K562 (cell line): ENCODE measurements around the gene GNAS-AS1. TPM values are rescaled to one million over a fixed set of nuclear protein-coding genes. Genes with fewer than 3 reads are reported as not detected.

Experiments
- ATAC-seq: fragments of 200-7000 bp; cut with Tn5 transposase; 3 replicates; pipeline ENCODE4 v1.9.1; 2020; ENCODE audit warnings: moderate library complexity
- BruUV-seq: library from RNA; stranded (reverse); fragments of 400-500 nt; replicated peaks from 2 replicates; lab custom pipeline; 2021; lab: Mats Ljungman, UMichigan
- CTCF ChIA-PET: fragments of 300-600 bp; formaldehyde crosslinking; extraction: SDS; loops from one replicate; lab custom pipeline; 2021; ENCODE audit warnings: low intra/inter-chr PET ratio; lab: Yijun Ruan, JAX
- POLR2A ChIA-PET: fragments of 300-600, 350-650 bp; sonication (Branson Sonifier 250); formaldehyde crosslinking; extraction: SDS; loops from one replicate; lab custom pipeline; 2021; ENCODE audit warnings: antibody characterized with exemption, inconsistent platforms; lab: Yijun Ruan, JAX
- DNase-seq, 4 experiments: peaks; one replicate each; pipeline versions ENCODE4 v3.0.0 to v3.0.0-alpha.2; 2011 to 2018; ENCODE audit warnings: low spot score in 3 of 4, mixed read lengths in 3 of 4; ENCODE audit errors: extremely low read depth in 1 of 4
- FAIRE-seq: peaks from 2 replicates; lab custom pipeline; 2011; peaks lifted over from hg19 to GRCh38; lab: Jason Lieb, UNC
- H2AFZ ChIP-seq: 2 replicates; pipeline ENCODE4 v1.6.0; 2011; ENCODE audit warnings: low read depth, low read length, control low read depth, inconsistent platforms
- H3K27ac ChIP-seq: fragments of 200-600 bp; 3 replicates; pipeline ENCODE4 v1.8.0; 2011; ENCODE audit warnings: low read depth, mild to moderate bottlenecking, control low read depth, inconsistent platforms, low read length, moderate library complexity, mixed read lengths; ENCODE audit errors: extremely low read depth
- H3K27me3 ChIP-seq, 2 experiments: fragments of 300-600 bp in 1 of 2; 2 replicates in 1 of 2; 3 replicates in 1 of 2; pipeline versions ENCODE4 v1.6.0 to v1.8.0; 2011; ENCODE audit warnings: inconsistent platforms in 2 of 2, low read length in 2 of 2, mild to moderate bottlenecking in 1 of 2, mixed read lengths in 1 of 2, moderate library complexity in 1 of 2; ENCODE audit not compliant: control insufficient read depth in 2 of 2, insufficient read depth in 2 of 2
- H3K36me3 ChIP-seq: fragments of 300-600 bp; 3 replicates; pipeline ENCODE4 v1.8.0; 2011; ENCODE audit warnings: mild to moderate bottlenecking, low read length, inconsistent platforms; ENCODE audit not compliant: control insufficient read depth, insufficient read depth
- H3K4me1 ChIP-seq, 2 experiments: fragments of 200-600 bp in 1 of 2; replicated peaks in 1 of 2; 2 replicates in 1 of 2; 3 replicates in 1 of 2; pipeline versions ENCODE4 v1.5.1 to v1.8.0; 2011; ENCODE audit warnings: inconsistent platforms in 2 of 2, low read length in 2 of 2, mild to moderate bottlenecking in 1 of 2, mixed read lengths in 1 of 2, moderate library complexity in 1 of 2; ENCODE audit not compliant: control insufficient read depth in 2 of 2, insufficient read depth in 2 of 2
- H3K4me2 ChIP-seq: 2 replicates; pipeline ENCODE4 v1.6.1; 2011; ENCODE audit warnings: low read length, control low read depth, inconsistent platforms, mixed read lengths; ENCODE audit not compliant: insufficient read depth
- H3K4me3 ChIP-seq: fragments of 200-600 bp; sonication (generic), shearing (Covaris generic); 2 replicates; pipeline ENCODE4 v1.5.1; 2016; ENCODE audit warnings: control low read depth, inconsistent platforms
- H3K79me2 ChIP-seq: fragments of 200-600 bp; 3 replicates; pipeline ENCODE4 v1.8.0; 2011; ENCODE audit warnings: low read length, inconsistent platforms; ENCODE audit not compliant: control insufficient read depth, insufficient read depth
- H3K9ac ChIP-seq, 2 experiments: 2 replicates each; pipeline versions ENCODE4 v1.6.0 to v1.6.1; 2011; ENCODE audit warnings: low read depth in 2 of 2, low read length in 2 of 2, control low read depth in 1 of 2, inconsistent platforms in 1 of 2, mild to moderate bottlenecking in 1 of 2, mixed read lengths in 1 of 2; ENCODE audit not compliant: insufficient read depth in 1 of 2
- H3K9me1 ChIP-seq: one replicate; pipeline ENCODE4 v1.6.0; 2011; ENCODE audit warnings: inconsistent platforms, mild to moderate bottlenecking, low read length, moderate library complexity; ENCODE audit not compliant: control insufficient read depth, insufficient read depth
- H3K9me3 ChIP-seq: replicated peaks from 2 replicates; pipeline ENCODE4 v1.5.1; 2011; ENCODE audit warnings: low read depth, low read length, inconsistent platforms; ENCODE audit not compliant: control insufficient read depth, insufficient read depth
- H4K20me1 ChIP-seq: replicated peaks from 2 replicates; pipeline ENCODE4 v1.6.1; 2011; ENCODE audit warnings: low read length, inconsistent platforms, mixed read lengths; ENCODE audit not compliant: control insufficient read depth, insufficient read depth
- BMI1 ChIP-seq: fragments of 150-350 bp; IDR thresholded peaks from 2 replicates; pipeline ENCODE4 v1.6.1; 2014; ENCODE audit warnings: low read length
- C11orf30 ChIP-seq: fragments of 450-650 bp; IDR thresholded peaks from 2 replicates; pipeline ENCODE4 v1.6.1; 2016; ENCODE audit warnings: low read depth, mild to moderate bottlenecking
- PYGO2 ChIP-seq: fragments of 450-650 bp; IDR thresholded peaks from 2 replicates; pipeline ENCODE4 v1.6.1; 2016; ENCODE audit warnings: mild to moderate bottlenecking, missing genetic modification characterization, moderate library complexity, missing compliant biosample characterization
- SRSF7 ChIP-seq: fragments of 200-400 bp; formaldehyde crosslinking; optimal IDR thresholded peaks from 2 replicates; pipeline ENCODE3; 2017; ENCODE audit warnings: mild to moderate bottlenecking, low read depth, low read length
- XRCC4 ChIP-seq: IDR thresholded peaks from one replicate; pipeline ENCODE4 v1.6.1; 2011; ENCODE audit not compliant: insufficient read depth, insufficient read length; ENCODE audit errors: extremely low read depth
- ZNF589 ChIP-seq: fragments of 200-800 bp; sonication (Bioruptor generic); IDR thresholded peaks from 2 replicates; pipeline ENCODE4 v1.6.1; 2016; ENCODE audit warnings: low read depth, missing genetic modification characterization, missing compliant biosample characterization
- WGBS: fragments of 100-300 bp; shearing (Covaris generic); methylation state at CpG from one replicate; pipeline ENCODE4 v1.1.6; 2016; ENCODE audit warnings: low coverage, mixed read lengths; ENCODE audit not compliant: insufficient coverage; ENCODE audit errors: missing lambda C conversion rate; 5-methylcytosine and 5-hydroxymethylcytosine counted together
- in situ Hi-C: fragments of 300-500 bp; cut with MboI; formaldehyde crosslinking; loops from 4 replicates; pipeline ENCODE4 v1.15.0; 2018; ENCODE audit warnings: inconsistent platforms, mixed read lengths
- intact Hi-C: fragments of 100-400 bp; cut with micrococcal nuclease; formaldehyde crosslinking; loops from 2 replicates; pipeline ENCODE4 v1.14.2; 2022
- polyA plus RNA-seq, 8 experiments: library from polyadenylated mRNA; depleted of rRNA in 4 of 8; stranded (reverse) in 5 of 8; unstranded in 3 of 8; fragments of >200 nt; fragmentation: Nextera tagmentation in 2 of 8; fragmentation: Illumina TruSeq in 1 of 8; extraction: Ambion mirVana in 2 of 8; extraction: Trizol in 1 of 8; gene quantifications; 2 replicates each; pipeline versions ENCODE4 v1.2.1 to v1.2.3, GENCODE V29; 2011 to 2014; ENCODE audit warnings: inconsistent platforms in 1 of 8, missing spikeins in 1 of 8
- total RNA-seq, 7 experiments: library from RNA; depleted of rRNA in 6 of 7; stranded (reverse); fragments of >200 nt in 6 of 7; fragmentation: Illumina TruSeq in 2 of 7; extraction: Trizol in 2 of 7; gene quantifications; 2 replicates each; pipeline versions ENCODE4 v1.2.1 to v1.2.3, GENCODE V29; 2011 to 2021; ENCODE audit warnings: low replicate concordance in 1 of 7
- TF ChIP-seq, protein P1 (sequence below): fragments of 450-650 bp; IDR thresholded peaks from 2 replicates; pipeline ENCODE4 v1.6.1; 2017; ENCODE audit warnings: mild to moderate bottlenecking, moderate library complexity
- TF ChIP-seq, protein P2 (sequence below), 2 experiments: fragments of 150-350 bp in 1 of 2; IDR thresholded peaks; 2 replicates each; pipeline ENCODE4 v1.6.1; 2012 to 2016; ENCODE audit warnings: low read depth in 2 of 2, low read length in 2 of 2, mild to moderate bottlenecking in 1 of 2, moderate library complexity in 1 of 2
- TF ChIP-seq, protein P3 (sequence below): fragments of 150-350 bp; conservative IDR thresholded peaks from 2 replicates; pipeline ENCODE4 v1.6.1; 2014; ENCODE audit warnings: low read length
- TF ChIP-seq, protein P4 (sequence below): fragments of 250-450 bp; sonication (Bioruptor Pico); IDR thresholded peaks from 2 replicates; pipeline ENCODE4 v1.4.0; 2020; ENCODE audit warnings: mild to moderate bottlenecking

The GNAS-AS1 gene
- total and polyA plus RNA-seq, 9 of the 15 experiments (the other 6 are each of a cell fraction or from before 2014, with no cell fraction given), result 0.04 to 2.5 (median 0.25) TPM

DNA sequence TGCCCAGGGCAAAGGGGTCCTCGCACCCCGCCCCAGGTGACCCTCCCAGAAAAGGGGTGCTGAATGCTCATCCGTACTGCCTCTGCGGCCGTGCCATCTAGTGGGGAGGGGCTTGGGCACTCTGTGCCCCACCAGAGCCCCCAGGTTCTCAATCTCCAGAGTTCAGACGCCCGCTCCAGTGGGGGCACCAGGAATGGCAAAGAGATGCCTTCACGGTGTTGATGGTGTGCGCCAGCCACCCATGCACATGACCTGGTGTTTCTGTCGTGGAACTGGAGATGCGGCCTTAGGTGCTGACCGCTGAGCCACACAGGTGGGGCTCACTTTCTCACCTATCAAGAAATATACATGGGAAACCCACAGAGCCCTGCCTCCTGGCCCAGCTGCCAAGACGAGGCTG is 30.8 kb downstream of the GNAS-AS1 start (continued):
- TF ChIP-seq, protein P1, sequence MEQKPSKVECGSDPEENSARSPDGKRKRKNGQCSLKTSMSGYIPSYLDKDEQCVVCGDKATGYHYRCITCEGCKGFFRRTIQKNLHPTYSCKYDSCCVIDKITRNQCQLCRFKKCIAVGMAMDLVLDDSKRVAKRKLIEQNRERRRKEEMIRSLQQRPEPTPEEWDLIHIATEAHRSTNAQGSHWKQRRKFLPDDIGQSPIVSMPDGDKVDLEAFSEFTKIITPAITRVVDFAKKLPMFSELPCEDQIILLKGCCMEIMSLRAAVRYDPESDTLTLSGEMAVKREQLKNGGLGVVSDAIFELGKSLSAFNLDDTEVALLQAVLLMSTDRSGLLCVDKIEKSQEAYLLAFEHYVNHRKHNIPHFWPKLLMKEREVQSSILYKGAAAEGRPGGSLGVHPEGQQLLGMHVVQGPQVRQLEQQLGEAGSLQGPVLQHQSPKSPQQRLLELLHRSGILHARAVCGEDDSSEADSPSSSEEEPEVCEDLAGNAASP, result no peak
- TF ChIP-seq, protein P2, sequence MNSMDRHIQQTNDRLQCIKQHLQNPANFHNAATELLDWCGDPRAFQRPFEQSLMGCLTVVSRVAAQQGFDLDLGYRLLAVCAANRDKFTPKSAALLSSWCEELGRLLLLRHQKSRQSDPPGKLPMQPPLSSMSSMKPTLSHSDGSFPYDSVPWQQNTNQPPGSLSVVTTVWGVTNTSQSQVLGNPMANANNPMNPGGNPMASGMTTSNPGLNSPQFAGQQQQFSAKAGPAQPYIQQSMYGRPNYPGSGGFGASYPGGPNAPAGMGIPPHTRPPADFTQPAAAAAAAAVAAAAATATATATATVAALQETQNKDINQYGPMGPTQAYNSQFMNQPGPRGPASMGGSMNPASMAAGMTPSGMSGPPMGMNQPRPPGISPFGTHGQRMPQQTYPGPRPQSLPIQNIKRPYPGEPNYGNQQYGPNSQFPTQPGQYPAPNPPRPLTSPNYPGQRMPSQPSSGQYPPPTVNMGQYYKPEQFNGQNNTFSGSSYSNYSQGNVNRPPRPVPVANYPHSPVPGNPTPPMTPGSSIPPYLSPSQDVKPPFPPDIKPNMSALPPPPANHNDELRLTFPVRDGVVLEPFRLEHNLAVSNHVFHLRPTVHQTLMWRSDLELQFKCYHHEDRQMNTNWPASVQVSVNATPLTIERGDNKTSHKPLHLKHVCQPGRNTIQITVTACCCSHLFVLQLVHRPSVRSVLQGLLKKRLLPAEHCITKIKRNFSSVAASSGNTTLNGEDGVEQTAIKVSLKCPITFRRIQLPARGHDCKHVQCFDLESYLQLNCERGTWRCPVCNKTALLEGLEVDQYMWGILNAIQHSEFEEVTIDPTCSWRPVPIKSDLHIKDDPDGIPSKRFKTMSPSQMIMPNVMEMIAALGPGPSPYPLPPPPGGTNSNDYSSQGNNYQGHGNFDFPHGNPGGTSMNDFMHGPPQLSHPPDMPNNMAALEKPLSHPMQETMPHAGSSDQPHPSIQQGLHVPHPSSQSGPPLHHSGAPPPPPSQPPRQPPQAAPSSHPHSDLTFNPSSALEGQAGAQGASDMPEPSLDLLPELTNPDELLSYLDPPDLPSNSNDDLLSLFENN (IDR thresholded peaks at IDR 0.05; ENCODE audit: low read depth in 2 of 2, low read length in 2 of 2), result no peak
- TF ChIP-seq, all 486 proteins: peak for 0

DNA sequence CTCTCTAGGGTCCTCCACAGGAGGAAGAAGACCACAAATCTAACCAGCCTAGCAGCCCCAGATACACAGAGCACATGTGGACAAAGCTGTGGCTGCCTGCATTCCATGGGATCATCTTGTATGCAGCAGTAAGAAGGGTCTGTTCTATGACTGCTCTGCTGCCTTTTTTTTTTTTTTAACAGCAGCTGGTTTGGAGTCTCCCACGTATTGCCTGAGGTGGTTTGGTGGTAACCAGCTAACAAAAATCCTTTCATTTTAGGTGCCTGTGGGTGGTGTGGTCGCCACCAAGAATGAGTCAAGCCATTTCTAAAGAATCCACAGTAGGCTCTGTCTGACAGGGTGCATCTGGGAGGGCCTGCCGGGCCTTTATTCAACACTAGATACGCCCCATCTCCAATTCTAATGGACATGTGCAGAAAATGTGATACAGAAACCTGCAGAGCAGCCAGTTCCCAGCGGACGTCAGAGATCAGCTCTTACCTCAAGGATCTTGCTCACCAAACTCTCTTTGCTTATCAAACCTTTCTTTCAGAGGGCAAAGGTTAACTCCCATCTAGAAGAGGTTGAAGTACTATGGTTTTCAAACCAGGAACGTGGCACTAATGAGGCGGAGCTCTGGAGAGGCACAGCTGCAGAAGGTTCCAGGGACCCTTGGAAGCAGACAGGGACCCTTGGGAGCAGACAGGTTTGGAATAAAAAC is 32.0 kb downstream of the GNAS-AS1 start:
- Histone ChIP-seq H3K9me3 (no peaks in the 10 kb centered on the region), H3K27me3 (peaks cover 3 to 78% of the 10 kb centered on the region in 2 experiments), H2AFZ (no peak overlapping the region), H3K27ac (no peak overlapping the region), H3K9ac (no peak overlapping the region), H3K4me3 (no peak overlapping the region), H3K9me1 (no peaks in the 10 kb centered on the region), H3K4me2 (no peak overlapping the region), H3K4me1 (no peaks in the 10 kb centered on the region), H4K20me1 (no peaks in the 10 kb centered on the region), H3K36me3 (no peaks in the 10 kb centered on the region), H3K79me2 (no peaks in the 10 kb centered on the region)
- CTCF ChIA-PET, result no interaction called here
- WGBS, result 8% methylated on average over 8 of the region's 8 CpGs
- intact Hi-C loops, result loop anchor here (1.0 kb wide), 1 partner anchor 24 kb away; no protein-coding TSS in a partner anchor
- in situ Hi-C loops, result loop anchor here (25.0 kb wide), 1 partner anchor 581 kb away; the partner anchor contains the start of gene ANKRD60
- FAIRE-seq, result no peak
- no TSS peak for BruUV-seq
- TF ChIP-seq BMI1 (no peak), PYGO2 (no peak), SRSF7 (no peak), C11orf30 (no peak), ZNF589 (CRISPR knock-in tag) (no peak), XRCC4 (no peak)
- TF ChIP-seq, protein P3, sequence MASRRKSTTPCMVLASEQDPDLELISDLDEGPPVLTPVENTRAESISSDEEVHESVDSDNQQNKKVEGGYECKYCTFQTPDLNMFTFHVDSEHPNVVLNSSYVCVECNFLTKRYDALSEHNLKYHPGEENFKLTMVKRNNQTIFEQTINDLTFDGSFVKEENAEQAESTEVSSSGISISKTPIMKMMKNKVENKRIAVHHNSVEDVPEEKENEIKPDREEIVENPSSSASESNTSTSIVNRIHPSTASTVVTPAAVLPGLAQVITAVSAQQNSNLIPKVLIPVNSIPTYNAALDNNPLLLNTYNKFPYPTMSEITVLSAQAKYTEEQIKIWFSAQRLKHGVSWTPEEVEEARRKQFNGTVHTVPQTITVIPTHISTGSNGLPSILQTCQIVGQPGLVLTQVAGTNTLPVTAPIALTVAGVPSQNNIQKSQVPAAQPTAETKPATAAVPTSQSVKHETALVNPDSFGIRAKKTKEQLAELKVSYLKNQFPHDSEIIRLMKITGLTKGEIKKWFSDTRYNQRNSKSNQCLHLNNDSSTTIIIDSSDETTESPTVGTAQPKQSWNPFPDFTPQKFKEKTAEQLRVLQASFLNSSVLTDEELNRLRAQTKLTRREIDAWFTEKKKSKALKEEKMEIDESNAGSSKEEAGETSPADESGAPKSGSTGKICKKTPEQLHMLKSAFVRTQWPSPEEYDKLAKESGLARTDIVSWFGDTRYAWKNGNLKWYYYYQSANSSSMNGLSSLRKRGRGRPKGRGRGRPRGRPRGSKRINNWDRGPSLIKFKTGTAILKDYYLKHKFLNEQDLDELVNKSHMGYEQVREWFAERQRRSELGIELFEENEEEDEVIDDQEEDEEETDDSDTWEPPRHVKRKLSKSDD, result no peak
- TF ChIP-seq, protein P4, sequence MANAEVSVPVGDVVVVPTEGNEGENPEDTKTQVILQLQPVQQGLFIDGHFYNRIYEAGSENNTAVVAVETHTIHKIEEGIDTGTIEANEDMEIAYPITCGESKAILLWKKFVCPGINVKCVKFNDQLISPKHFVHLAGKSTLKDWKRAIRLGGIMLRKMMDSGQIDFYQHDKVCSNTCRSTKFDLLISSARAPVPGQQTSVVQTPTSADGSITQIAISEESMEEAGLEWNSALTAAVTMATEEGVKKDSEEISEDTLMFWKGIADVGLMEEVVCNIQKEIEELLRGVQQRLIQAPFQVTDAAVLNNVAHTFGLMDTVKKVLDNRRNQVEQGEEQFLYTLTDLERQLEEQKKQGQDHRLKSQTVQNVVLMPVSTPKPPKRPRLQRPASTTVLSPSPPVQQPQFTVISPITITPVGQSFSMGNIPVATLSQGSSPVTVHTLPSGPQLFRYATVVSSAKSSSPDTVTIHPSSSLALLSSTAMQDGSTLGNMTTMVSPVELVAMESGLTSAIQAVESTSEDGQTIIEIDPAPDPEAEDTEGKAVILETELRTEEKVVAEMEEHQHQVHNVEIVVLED, result no peak
- POLR2A ChIA-PET, result interaction anchor here (0.7 kb wide), 1 partner anchor 177 kb away, joined by 3 read pairs; no protein-coding TSS in a partner anchor
- DNase-seq, result no peak
- ATAC-seq, result no peak
